Measurements from ENCODE around the gene NIP7. TPM values are rescaled to one million over a fixed set of nuclear protein-coding genes. Genes with fewer than 3 reads are reported as not detected.
A peak's percentile ranks its signal among the peaks of the same experiment; 100 is the strongest.

NIP7 gene
- polyA plus RNA-seq, 1 donor (not counting 4 experiments of a cell fraction or from before 2014, with no cell fraction given) = 31.3 TPM

- Histone ChIP-seq H3K79me2 (ENCODE audit: control insufficient read depth, insufficient read depth, low read length) (peaks cover 29% of the 10 kb centered on the region), H3K9me1 (ENCODE audit: control insufficient read depth, extremely low read depth, insufficient read depth, low read length) (no peaks in the 10 kb centered on the region), H3K4me3 (ENCODE audit: control insufficient read depth in 2 of 3, extremely low read depth in 1 of 3, insufficient read depth in 2 of 3, low read depth in 1 of 3, low read length in 3 of 3) (no peak overlapping the region), H3K4me2 (ENCODE audit: control insufficient read depth, extremely low read depth, insufficient read depth, low read depth, low read length) (no peak overlapping the region), H3K9me3 (ENCODE audit: control insufficient read depth, low read depth, low read length) (no peaks in the 10 kb centered on the region), H3K36me3 (ENCODE audit: control insufficient read depth in 2 of 2, extremely low read depth in 1 of 2, insufficient read depth in 2 of 2, low read length in 2 of 2) (peaks cover 16 to 18% of the 10 kb centered on the region in 2 experiments), H3K27me3 (ENCODE audit: control insufficient read depth, extremely low read depth, insufficient read depth, low read length) (no peaks in the 10 kb centered on the region), H3K27ac (ENCODE audit: control insufficient read depth, insufficient read depth, low read length) (no peak overlapping the region), H2AFZ (ENCODE audit: control insufficient read depth, low read length) (no peak overlapping the region), H3K9ac (ENCODE audit: control insufficient read depth, extremely low read depth, insufficient read depth, low read length) (no peak overlapping the region), H4K20me1 (ENCODE audit: control insufficient read depth, extremely low read depth, insufficient read depth, low read length) (no peaks in the 10 kb centered on the region), H3K4me1 (ENCODE audit: control insufficient read depth, extremely low read depth, insufficient read depth, low read length) (peaks cover 7% of the 10 kb centered on the region)
- dilution Hi-C loops (cut with MboI; ENCODE audit: extremely low pct_ligation_motif_present, low sequenced_read_pairs) = no loop called here
- no peak for FAIRE-seq
- no peak for DNase-seq (ENCODE audit: low read depth, low spot score)
- TF ChIP-seq EZH2 (IDR thresholded peaks at IDR 0.05; ENCODE audit: low read length) = no peak
Observed at GRCh38 chr16:69334696-69335095, 4.9 kb upstream of the NIP7 start.

GRCh38 chr16:69338557-69339288 lies 849 bp upstream of the NIP7 start:
- H3K27me3 ChIP-seq (ENCODE audit: control insufficient read depth, extremely low read depth, insufficient read depth, low read length) = no peaks in the 10 kb centered on the region
- H4K20me1 ChIP-seq (ENCODE audit: control insufficient read depth, extremely low read depth, insufficient read depth, low read length) = no peaks in the 10 kb centered on the region
- no peaks in the 10 kb centered on the region for H3K9me1 ChIP-seq (ENCODE audit: control insufficient read depth, extremely low read depth, insufficient read depth, low read length)
- H3K79me2 ChIP-seq (ENCODE audit: control insufficient read depth, insufficient read depth, low read length) = peaks cover 51% of the 10 kb centered on the region
- H3K27ac ChIP-seq (ENCODE audit: control insufficient read depth, insufficient read depth, low read length) = peak overlapping the region; percentile 79
- H3K4me3 ChIP-seq (ENCODE audit: control insufficient read depth in 2 of 3, extremely low read depth in 1 of 3, insufficient read depth in 2 of 3, low read depth in 1 of 3, low read length in 3 of 3) = peak overlapping the region; percentile 62 to 99 (median 98)
- TF ChIP-seq CTCF (optimal IDR thresholded peaks at IDR 0.05 in 1 of 3, IDR thresholded peaks at IDR 0.05 in 1 of 3, conservative IDR thresholded peaks at IDR 0.05 in 1 of 3; ENCODE audit: extremely low read depth in 1 of 3, insufficient read depth in 2 of 3, low read length in 3 of 3) (no peak), EZH2 (IDR thresholded peaks at IDR 0.05; ENCODE audit: low read length) (no peak)
- H3K4me2 ChIP-seq (ENCODE audit: control insufficient read depth, extremely low read depth, insufficient read depth, low read depth, low read length) = peak overlapping the region; percentile 64
- dilution Hi-C loops (cut with MboI; ENCODE audit: extremely low pct_ligation_motif_present, low sequenced_read_pairs) = no loop called here
- FAIRE-seq (no peak), DNase-seq (ENCODE audit: low read depth, low spot score) (no peak)
- peaks cover 21% of the 10 kb centered on the region for H3K4me1 ChIP-seq (ENCODE audit: control insufficient read depth, extremely low read depth, insufficient read depth, low read length)
- no peaks in the 10 kb centered on the region for H3K9me3 ChIP-seq (ENCODE audit: control insufficient read depth, low read depth, low read length)
- H2AFZ ChIP-seq (ENCODE audit: control insufficient read depth, low read length) = peak overlapping the region; percentile 84
- peaks cover 19 to 32% of the 10 kb centered on the region in 2 experiments for H3K36me3 ChIP-seq (ENCODE audit: control insufficient read depth in 2 of 2, extremely low read depth in 1 of 2, insufficient read depth in 2 of 2, low read length in 2 of 2)
- peak overlapping the region; percentile 95 for H3K9ac ChIP-seq (ENCODE audit: control insufficient read depth, extremely low read depth, insufficient read depth, low read length)
